ENCODE results near the gene STAT2. TPM values are rescaled to one million over a fixed set of nuclear protein-coding genes. Genes with fewer than 3 reads are reported as not detected.

Gene STAT2
- total and polyA plus RNA-seq, 10 of the 15 experiments (the other 5 are each of a cell fraction or from before 2014, with no cell fraction given), result 16.9 to 106 (median 77.9) TPM

DNA sequence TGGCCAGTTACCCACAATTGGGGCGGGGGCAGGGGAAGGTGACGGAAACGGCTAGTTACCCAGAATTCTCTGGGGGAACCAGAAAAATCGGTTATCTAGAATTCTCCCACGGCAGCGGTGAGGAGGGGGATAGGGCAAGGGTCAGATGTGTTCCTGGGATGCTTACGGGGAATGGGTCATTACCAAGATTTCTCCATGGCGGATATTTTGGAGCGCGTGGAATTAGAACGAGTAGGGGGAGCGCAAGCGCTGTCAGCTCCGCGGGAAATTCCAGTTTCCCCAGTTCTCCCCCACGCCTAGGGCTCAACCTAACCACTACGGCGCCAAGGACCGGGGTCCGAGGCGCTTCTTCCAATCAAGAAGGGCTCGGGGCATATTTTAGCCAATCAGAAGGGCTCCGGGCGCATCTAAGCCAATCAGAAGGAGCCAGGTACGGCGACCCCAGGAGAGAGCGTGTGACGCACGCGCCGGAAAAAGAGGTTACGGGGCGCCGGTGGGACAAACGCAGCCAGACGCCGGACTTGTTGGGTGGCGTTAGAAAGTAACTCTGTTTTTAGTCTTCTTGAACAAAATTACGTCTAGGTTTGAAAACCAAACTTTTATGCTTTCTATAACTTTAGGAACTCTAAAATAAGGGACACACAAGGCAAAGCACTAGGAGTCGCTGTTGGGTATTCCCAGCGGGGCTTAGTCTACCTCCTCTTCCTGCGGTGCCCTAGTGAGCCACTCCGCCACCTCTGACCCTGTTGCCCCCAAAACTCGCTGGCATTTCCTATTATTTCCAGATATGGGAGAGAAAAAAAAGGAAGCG lies 26.0 kb downstream of the STAT2 start, which contains the start of gene PAN2 (continued):
- TF ChIP-seq, protein P1, sequence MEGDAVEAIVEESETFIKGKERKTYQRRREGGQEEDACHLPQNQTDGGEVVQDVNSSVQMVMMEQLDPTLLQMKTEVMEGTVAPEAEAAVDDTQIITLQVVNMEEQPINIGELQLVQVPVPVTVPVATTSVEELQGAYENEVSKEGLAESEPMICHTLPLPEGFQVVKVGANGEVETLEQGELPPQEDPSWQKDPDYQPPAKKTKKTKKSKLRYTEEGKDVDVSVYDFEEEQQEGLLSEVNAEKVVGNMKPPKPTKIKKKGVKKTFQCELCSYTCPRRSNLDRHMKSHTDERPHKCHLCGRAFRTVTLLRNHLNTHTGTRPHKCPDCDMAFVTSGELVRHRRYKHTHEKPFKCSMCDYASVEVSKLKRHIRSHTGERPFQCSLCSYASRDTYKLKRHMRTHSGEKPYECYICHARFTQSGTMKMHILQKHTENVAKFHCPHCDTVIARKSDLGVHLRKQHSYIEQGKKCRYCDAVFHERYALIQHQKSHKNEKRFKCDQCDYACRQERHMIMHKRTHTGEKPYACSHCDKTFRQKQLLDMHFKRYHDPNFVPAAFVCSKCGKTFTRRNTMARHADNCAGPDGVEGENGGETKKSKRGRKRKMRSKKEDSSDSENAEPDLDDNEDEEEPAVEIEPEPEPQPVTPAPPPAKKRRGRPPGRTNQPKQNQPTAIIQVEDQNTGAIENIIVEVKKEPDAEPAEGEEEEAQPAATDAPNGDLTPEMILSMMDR (IDR thresholded peaks at IDR 0.05 in 2 of 3, conservative IDR thresholded peaks at IDR 0.05 in 1 of 3; ENCODE audit: control insufficient read depth in 2 of 3, extremely low read depth in 1 of 3, insufficient read depth in 1 of 3, low read depth in 3 of 3, low read length in 3 of 3), result peak; percentile 37 to 47 (median 43); a peak in 5 of 6 replicates
- TF ChIP-seq, protein P2, sequence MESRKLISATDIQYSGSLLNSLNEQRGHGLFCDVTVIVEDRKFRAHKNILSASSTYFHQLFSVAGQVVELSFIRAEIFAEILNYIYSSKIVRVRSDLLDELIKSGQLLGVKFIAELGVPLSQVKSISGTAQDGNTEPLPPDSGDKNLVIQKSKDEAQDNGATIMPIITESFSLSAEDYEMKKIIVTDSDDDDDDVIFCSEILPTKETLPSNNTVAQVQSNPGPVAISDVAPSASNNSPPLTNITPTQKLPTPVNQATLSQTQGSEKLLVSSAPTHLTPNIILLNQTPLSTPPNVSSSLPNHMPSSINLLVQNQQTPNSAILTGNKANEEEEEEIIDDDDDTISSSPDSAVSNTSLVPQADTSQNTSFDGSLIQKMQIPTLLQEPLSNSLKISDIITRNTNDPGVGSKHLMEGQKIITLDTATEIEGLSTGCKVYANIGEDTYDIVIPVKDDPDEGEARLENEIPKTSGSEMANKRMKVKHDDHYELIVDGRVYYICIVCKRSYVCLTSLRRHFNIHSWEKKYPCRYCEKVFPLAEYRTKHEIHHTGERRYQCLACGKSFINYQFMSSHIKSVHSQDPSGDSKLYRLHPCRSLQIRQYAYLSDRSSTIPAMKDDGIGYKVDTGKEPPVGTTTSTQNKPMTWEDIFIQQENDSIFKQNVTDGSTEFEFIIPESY (IDR thresholded peaks at IDR 0.05), result no peak
- TF ChIP-seq, protein P3, sequence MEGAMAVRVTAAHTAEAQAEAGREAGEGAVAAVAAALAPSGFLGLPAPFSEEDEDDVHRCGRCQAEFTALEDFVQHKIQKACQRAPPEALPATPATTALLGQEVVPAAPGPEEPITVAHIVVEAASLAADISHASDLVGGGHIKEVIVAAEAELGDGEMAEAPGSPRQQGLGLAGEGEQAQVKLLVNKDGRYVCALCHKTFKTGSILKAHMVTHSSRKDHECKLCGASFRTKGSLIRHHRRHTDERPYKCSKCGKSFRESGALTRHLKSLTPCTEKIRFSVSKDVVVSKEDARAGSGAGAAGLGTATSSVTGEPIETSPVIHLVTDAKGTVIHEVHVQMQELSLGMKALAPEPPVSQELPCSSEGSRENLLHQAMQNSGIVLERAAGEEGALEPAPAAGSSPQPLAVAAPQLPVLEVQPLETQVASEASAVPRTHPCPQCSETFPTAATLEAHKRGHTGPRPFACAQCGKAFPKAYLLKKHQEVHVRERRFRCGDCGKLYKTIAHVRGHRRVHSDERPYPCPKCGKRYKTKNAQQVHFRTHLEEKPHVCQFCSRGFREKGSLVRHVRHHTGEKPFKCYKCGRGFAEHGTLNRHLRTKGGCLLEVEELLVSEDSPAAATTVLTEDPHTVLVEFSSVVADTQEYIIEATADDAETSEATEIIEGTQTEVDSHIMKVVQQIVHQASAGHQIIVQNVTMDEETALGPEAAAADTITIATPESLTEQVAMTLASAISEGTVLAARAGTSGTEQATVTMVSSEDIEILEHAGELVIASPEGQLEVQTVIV (IDR thresholded peaks at IDR 0.05; ENCODE audit: borderline replicate concordance, partially characterized antibody), result peak; percentile 15
- no peak for TF ChIP-seq PAX8 (IDR thresholded peaks at IDR 0.05)
- TF ChIP-seq CHD2 (IDR thresholded peaks at IDR 0.05; ENCODE audit: borderline replicate concordance, low read depth, low read length), result peak; percentile 92
- no peak; the same call in 1 of the 2 replicates for TF ChIP-seq MTA3 (IDR thresholded peaks at IDR 0.05; ENCODE audit: borderline replicate concordance, low read length)
- TF ChIP-seq RFX5 (IDR thresholded peaks at IDR 0.05; ENCODE audit: low read depth, low read length), result peak; percentile 83
- peak; percentile 69 for TF ChIP-seq RUNX3 (IDR thresholded peaks at IDR 0.05; ENCODE audit: low read length)
- TF ChIP-seq, protein P4, sequence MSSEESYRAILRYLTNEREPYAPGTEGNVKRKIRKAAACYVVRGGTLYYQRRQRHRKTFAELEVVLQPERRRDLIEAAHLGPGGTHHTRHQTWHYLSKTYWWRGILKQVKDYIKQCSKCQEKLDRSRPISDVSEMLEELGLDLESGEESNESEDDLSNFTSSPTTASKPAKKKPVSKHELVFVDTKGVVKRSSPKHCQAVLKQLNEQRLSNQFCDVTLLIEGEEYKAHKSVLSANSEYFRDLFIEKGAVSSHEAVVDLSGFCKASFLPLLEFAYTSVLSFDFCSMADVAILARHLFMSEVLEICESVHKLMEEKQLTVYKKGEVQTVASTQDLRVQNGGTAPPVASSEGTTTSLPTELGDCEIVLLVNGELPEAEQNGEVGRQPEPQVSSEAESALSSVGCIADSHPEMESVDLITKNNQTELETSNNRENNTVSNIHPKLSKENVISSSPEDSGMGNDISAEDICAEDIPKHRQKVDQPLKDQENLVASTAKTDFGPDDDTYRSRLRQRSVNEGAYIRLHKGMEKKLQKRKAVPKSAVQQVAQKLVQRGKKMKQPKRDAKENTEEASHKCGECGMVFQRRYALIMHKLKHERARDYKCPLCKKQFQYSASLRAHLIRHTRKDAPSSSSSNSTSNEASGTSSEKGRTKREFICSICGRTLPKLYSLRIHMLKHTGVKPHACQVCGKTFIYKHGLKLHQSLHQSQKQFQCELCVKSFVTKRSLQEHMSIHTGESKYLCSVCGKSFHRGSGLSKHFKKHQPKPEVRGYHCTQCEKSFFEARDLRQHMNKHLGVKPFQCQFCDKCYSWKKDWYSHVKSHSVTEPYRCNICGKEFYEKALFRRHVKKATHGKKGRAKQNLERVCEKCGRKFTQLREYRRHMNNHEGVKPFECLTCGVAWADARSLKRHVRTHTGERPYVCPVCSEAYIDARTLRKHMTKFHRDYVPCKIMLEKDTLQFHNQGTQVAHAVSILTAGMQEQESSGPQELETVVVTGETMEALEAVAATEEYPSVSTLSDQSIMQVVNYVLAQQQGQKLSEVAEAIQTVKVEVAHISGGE (CRISPR knock-in tag; IDR thresholded peaks at IDR 0.05), result peak; percentile 18; the same call in 1 of the 2 replicates
- peak; percentile 74 for TF ChIP-seq GABPA (IDR thresholded peaks at IDR 0.05; ENCODE audit: low read depth)
- no peak; the same call in 1 of the 2 replicates for TF ChIP-seq MXI1 (IDR thresholded peaks at IDR 0.05; ENCODE audit: low read depth, low read length)
- peak; percentile 73 for TF ChIP-seq TAF1 (IDR thresholded peaks at IDR 0.05; ENCODE audit: borderline replicate concordance, low read depth, low read length)
- no peak for TF ChIP-seq IRF4 (IDR thresholded peaks at IDR 0.05; ENCODE audit: low read depth, low read length)
- no peak for TF ChIP-seq CEBPB (IDR thresholded peaks at IDR 0.05; ENCODE audit: borderline replicate concordance in 1 of 2, low read depth in 2 of 2, low read length in 2 of 2)
- TF ChIP-seq SP1 (IDR thresholded peaks at IDR 0.05; ENCODE audit: low read depth, low read length), result peak; percentile 96
- TF ChIP-seq, protein P5, sequence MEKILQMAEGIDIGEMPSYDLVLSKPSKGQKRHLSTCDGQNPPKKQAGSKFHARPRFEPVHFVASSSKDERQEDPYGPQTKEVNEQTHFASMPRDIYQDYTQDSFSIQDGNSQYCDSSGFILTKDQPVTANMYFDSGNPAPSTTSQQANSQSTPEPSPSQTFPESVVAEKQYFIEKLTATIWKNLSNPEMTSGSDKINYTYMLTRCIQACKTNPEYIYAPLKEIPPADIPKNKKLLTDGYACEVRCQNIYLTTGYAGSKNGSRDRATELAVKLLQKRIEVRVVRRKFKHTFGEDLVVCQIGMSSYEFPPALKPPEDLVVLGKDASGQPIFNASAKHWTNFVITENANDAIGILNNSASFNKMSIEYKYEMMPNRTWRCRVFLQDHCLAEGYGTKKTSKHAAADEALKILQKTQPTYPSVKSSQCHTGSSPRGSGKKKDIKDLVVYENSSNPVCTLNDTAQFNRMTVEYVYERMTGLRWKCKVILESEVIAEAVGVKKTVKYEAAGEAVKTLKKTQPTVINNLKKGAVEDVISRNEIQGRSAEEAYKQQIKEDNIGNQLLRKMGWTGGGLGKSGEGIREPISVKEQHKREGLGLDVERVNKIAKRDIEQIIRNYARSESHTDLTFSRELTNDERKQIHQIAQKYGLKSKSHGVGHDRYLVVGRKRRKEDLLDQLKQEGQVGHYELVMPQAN (conservative IDR thresholded peaks at IDR 0.05), result peak; percentile 59; the same call in 1 of the 2 replicates
- TF ChIP-seq ZNF24 (IDR thresholded peaks at IDR 0.05), result no peak

Data from GM12878 (cell line).